Measurements from ENCODE around the gene DBX2.
"Not testable (repeated sequence)": the region's sequence is repeated elsewhere in the genome, so short reads cannot be mapped to it uniquely, and the experiment has no call there.

Gene DBX2

DNA sequence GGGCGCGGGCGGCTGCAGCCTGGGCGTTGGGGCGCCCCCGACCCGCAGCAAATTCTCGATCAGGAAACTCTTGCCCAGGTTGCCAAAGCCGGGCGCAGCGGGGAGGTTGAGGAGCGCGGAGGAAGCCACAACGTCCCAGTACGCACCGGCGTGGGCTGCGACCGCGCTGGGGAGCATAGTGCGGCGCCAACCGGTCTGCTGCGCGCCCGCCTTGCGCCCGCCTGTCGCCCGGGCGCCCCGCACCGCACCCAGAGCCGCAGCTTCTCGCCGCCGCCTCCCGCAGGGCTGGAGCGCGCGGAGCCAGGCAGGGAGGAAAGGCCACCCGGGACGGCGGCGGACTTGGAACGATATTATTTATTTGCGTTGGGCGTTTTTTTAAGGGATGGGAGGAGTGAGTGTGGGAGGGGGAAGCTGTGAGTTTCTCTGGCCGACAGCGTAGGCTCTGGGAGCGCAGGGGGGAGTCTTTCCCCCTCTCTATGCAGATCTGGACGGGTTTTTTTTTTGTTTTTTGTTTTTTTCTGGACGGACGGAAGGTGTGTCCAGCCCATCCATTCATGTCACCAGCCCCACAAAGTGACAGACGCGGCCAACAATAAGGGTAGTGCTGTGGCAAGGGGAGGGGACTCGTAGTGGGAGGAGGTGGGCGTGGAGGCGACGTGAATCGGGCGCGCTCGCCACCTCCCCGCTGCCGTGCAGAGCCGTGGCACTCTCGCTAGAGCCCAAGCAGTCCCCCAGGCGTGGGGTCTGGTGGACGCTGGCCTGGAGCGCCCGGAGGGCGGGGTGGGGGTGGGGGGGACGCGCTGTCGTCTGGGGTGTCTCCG, at the start of gene DBX2:
DBX2 (minus strand) TSS at position 349 of the 821 bp plus-strand sequence; CDS start at position 177, 172 bp downstream.
- TF ChIP-seq, protein P1, sequence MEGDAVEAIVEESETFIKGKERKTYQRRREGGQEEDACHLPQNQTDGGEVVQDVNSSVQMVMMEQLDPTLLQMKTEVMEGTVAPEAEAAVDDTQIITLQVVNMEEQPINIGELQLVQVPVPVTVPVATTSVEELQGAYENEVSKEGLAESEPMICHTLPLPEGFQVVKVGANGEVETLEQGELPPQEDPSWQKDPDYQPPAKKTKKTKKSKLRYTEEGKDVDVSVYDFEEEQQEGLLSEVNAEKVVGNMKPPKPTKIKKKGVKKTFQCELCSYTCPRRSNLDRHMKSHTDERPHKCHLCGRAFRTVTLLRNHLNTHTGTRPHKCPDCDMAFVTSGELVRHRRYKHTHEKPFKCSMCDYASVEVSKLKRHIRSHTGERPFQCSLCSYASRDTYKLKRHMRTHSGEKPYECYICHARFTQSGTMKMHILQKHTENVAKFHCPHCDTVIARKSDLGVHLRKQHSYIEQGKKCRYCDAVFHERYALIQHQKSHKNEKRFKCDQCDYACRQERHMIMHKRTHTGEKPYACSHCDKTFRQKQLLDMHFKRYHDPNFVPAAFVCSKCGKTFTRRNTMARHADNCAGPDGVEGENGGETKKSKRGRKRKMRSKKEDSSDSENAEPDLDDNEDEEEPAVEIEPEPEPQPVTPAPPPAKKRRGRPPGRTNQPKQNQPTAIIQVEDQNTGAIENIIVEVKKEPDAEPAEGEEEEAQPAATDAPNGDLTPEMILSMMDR (conservative IDR thresholded peaks at IDR 0.05; ENCODE audit: low read depth) = no peak
- ChIA-PET POLR2A (ENCODE audit: low non-redundant PET) (no interaction called here), CTCF (no interaction called here)
- H3K27ac ChIP-seq = no peak within 1 kb of the TSS
- DNase-seq (ENCODE audit: low spot score) = no peak

DNA sequence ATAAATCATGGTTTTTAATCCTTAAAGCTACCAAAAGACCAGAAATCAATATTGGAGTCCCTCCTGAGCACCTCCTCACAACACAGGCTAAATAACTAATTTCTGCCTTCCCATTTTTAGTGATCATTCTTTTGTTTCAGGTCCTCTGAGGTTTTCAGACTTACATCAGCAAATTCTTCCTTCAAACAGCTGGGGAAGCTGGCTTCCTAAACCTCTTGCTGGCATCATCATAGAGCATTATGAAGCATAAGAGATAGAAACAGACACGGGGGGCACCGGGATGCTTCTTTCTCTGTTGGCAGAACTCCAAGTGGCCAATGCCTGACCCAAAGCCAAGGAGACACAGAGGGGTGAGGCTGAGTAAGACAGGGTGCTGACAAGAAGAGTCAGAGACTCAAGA, 47.9 kb upstream of the DBX2 start:
- DNase-seq (ENCODE audit: low spot score) = no peak
- POLR2A ChIA-PET (ENCODE audit: low non-redundant PET) = no interaction called here
- no peak overlapping the region for H3K27ac ChIP-seq
- CTCF ChIA-PET = interaction anchor here (0.6 kb wide), 1 partner anchor 58 kb away, joined by 4 read pairs; no protein-coding TSS in a partner anchor
- TF ChIP-seq, protein P1 (conservative IDR thresholded peaks at IDR 0.05; ENCODE audit: low read depth) = no peak

DNA sequence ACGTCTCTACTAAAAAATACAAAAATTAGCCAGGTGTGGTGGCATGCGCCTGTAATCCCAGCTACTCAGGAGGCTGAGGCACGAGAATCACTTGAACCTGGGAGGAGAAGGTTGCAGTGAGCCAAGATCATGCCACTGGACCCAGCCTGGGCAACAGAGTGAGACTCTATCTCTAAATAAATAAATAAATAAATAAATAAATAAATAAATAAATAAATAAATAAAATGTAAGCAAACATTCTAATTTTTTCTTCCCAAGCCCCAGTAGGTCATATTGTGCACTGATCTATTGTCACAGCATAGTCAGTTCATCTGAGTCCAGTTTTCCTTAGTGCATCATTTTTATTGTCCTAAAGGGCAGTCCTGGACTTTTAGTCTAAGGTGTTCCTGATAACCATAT, 44.5 kb upstream of the DBX2 start:
- H3K27ac ChIP-seq; DNase-seq (ENCODE audit: low spot score); POLR2A ChIA-PET (ENCODE audit: low non-redundant PET): not testable (repeated sequence)
- CTCF ChIA-PET = interaction anchor here (0.8 kb wide), 1 partner anchor 147 kb away, joined by 3 read pairs; no protein-coding TSS in a partner anchor

DNA sequence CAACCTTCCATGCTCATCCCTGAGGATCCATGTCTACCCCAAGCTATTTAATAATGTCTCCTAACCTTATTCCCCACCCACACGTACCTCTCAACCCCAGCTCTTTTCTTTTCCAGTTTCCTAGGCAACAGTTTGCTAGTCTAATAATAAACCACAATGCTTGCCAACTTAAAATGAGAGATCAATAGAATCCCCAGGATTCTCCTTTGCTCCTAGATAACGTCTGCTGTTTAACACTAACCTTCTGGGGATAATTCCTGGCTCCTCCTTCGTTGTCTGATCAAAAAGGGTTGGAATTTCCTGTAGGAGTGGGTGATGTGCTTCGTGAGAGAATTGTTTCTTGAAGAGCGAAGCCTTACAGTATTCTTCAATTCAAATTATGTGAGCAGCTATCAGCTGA, 42.2 kb upstream of the DBX2 start:
- ChIA-PET CTCF (interaction anchor here (0.6 kb wide), 1 partner anchor 259 kb away, joined by 4 read pairs; no protein-coding TSS in a partner anchor), POLR2A (ENCODE audit: low non-redundant PET) (no interaction called here)
- no peak for DNase-seq (ENCODE audit: low spot score)

DNA sequence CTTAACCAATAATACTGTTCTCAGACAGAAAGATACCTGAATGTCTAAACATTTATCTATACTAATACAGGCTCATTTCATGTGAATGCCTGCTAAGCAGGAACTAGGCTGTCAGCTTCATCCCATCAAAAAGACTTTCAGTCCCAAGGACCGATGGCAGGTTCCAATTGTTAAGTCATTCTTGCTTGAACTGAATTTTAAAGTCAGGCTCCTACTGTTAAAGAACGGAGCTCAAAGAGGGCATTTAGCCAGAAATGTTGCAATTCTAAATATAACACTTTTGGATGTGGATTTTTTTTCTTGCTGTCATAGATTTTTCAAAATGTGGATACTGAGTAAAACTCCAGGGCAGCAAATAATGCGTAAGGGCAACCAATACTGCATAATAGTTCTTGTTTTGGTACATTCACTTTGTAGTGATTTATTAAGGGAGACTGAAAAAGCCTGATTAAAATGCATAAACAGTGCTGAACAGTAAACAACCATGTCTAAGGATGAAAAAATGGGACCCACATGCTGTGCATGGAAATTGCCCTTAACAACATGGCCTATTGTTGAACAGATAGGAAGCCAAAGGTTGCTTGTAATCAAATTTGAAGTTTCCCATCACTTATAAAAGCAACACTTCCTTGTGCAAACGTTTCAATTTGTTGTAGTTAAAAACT, 38.6 kb upstream of the DBX2 start:
- POLR2A ChIA-PET (ENCODE audit: low non-redundant PET) = no interaction called here
- H3K27ac ChIP-seq = no peak overlapping the region
- CTCF ChIA-PET = interaction anchor here (0.6 to 0.8 kb wide), 2 partner anchors 11 to 106 kb away, joined by 3 read pairs; no protein-coding TSS in a partner anchor
- TF ChIP-seq, protein P1 (conservative IDR thresholded peaks at IDR 0.05; ENCODE audit: low read depth) = no peak
- no peak for DNase-seq (ENCODE audit: low spot score)

More for the DNA sequence above, 42.2 kb upstream of the DBX2 start:
- TF ChIP-seq, protein P1 (conservative IDR thresholded peaks at IDR 0.05; ENCODE audit: low read depth) = no peak
- H3K27ac ChIP-seq = no peak overlapping the region

DNA sequence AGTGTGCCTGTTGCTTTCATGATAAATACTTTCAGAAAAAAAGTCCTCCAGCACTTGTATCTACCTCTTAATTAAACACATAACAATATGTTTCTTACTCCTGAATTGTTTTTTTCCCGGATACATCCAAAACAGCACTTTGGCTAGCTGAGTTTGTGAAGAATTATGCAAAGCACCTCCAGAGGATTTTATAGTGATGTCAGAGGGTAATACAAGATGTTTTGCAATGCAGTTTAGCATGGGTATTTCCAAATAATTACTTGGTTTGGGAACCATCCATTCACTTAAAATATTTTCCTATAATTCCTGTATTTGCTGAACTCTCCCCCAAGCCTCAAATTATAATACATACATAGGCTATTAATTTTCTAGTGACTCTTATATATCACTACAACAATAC, 37.7 kb upstream of the DBX2 start:
- DNase-seq (ENCODE audit: low spot score) = no peak
- ChIA-PET POLR2A (ENCODE audit: low non-redundant PET) (no interaction called here), CTCF (interaction anchor here (0.6 to 0.8 kb wide), 3 partner anchors 10 to 88 kb away, joined by 3 to 4 read pairs (median 3); no protein-coding TSS in a partner anchor)
- TF ChIP-seq, protein P1 (conservative IDR thresholded peaks at IDR 0.05; ENCODE audit: low read depth) = no peak
- H3K27ac ChIP-seq = no peak overlapping the region

DNA sequence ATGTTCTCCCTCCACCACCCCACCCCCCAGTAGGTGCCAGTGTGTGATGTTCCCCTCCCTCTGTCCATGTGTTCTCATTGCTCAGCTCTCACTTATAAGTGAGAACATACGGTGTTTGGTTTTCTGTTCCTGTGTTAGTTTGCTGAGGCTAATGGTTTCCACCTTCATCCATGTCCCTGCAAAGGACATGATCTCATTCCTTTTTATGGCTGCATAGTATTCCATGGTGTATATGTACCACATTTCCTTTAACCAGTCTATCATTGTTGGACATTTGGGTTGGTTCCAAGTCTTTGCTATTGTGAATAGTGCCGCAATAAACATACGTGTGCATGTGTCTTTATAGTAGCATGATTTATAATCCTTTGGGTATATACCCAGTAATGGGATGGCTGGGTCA, 33.3 kb upstream of the DBX2 start:
- CTCF ChIA-PET; POLR2A ChIA-PET (ENCODE audit: low non-redundant PET); H3K27ac ChIP-seq; DNase-seq (ENCODE audit: low spot score): not testable (repeated sequence)
